HG02852 (cell line): ENCODE measurements around the gene SEPTIN11.

Experiments
- ATAC-seq: cut with Tn5 transposase; IDR thresholded peaks from one replicate; pipeline ENCODE4 v1.9.1; 2021; ENCODE audit warnings: mild to moderate bottlenecking, moderate library complexity; ENCODE audit not compliant: unreplicated experiment

Gene SEPTIN11

DNA sequence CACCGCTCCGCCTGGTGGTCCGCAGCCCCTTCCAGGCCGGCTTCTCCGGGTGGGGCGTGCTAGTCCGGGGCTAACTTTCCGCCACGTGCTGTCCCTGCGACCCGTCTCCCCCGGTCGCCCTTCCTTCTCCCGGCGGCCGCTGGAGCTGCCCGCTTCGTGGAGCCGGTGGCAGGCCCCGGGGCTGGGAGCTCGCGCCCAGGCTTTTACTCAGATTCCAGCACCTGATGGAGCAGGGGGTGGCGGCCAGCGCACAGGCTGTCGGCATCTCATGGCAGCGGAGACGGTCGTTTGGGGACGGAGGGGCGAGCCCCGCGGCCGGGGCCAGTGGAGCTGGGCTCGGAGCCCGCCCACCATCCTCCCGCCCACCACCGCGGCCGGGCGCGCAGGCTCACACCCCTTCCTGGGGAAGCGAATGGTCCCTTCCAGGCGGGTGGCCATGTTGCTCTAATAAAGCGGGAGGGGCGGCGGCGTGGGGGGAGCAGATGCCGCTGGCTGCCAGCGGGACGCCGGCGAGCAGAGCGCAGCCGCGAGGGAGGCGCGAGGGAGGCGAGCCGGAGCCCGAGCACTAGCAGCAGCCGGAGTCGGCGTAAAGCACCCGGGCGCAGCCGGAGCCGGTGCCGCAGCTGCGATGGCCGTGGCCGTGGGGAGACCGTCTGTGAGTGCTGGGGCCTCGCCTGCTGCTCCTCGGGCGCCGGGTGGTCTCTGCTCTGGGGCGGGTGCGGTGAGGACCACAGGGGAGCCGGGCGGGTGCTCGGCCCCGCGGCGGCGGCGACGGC lies at the start of gene SEPTIN11:
SEPTIN11 (plus strand) TSS at position 477 of the 776 bp plus-strand sequence; CDS start at position 629, 152 bp downstream.
- peak; percentile 63 for ATAC-seq

DNA sequence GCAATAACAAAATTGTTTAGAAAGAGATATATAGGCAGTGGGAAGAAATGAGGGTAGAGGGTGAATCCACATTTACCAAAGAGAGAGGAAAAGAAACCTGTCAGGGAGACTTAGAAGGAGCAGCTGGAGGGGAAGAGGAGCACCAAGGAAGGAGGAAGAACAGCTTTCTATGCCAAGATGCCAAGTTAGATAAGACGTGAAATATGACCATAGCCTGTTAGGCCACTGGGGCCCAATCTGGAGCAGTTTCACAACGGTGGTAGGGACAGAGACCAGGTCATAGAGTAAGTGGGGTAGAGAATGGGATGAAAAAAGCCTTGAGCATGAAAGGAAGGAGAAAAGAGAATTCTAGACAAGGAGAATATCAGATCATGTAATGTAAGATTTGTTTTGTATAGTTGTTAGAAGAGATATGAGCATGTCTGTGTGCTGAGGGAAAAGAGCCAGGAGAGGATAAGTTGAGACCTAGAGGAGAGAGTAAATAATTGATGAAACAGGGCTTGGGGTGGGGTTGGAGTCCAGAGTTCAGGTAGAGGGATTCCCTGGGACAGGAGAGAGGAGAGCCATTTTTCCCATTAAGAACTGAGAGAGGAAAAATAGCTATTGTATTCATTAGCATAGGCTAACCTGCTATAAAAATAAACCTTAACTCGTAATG lies 47.2 kb upstream of the SEPTIN11 start:
- ATAC-seq: no peak

DNA sequence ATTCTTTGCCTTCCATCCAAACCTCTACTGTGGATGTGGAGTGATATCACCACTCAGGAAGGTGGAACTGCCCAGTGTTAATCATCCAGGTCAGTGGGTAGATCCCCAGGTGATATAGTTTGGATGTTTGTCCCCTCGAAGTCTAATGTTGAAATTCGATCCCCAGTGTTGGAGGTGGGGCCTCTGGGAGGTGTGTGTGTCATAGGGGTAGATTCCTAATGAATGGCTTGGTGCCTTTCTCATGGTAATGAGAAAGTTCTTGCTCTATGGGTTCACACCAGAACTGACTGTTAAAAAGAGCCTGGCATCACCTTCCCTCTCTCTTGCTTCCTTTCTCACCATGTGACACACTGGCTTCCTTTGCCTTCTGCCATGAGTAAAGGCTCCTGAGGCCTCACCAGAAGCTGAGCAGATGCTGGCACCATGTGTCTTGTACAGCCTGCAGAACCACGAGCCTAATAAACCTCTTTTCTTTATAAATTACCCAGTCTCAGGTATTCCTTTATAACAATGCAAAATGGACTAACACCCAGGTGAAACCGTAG lies 44.8 kb upstream of the SEPTIN11 start:
- ATAC-seq: no peak

DNA sequence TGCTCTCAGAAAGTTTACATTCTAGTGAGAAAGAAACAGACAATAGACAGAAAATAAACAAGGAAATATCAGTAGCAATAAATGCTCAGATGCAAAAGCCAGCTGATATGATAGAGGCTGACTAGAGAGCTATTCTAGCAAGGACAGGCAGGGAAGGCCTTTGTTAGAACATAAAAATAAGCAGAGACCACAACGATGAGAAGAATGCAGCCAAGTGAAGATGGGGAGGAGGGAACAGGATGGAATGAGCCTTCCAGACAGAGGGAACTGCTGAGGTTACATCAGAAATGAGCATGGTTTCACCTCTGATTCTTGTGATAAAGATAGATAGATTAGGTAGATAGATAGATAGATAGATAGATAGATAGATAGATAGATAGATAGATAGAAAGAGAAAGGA lies 44.0 kb upstream of the SEPTIN11 start:
- ATAC-seq: no peak

DNA sequence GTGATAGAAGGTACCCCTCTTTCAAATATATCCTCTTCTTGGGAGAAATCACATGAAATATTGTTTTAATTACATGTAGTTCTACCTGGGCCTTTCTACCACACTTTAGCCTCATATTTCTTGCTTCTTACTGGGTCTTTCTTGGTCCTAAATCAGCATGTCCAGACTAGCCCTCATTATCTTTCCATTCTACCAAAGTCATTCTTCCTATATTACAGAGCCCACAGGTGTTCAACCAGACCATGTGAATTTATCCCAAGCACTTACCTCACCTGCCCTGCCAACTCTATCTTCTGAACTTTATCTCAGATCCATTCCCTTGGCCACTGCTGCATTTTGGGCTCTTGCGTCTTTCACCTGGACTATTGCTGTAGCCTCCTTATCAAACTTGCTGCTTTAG lies 39.8 kb upstream of the SEPTIN11 start:
- no peak for ATAC-seq

DNA sequence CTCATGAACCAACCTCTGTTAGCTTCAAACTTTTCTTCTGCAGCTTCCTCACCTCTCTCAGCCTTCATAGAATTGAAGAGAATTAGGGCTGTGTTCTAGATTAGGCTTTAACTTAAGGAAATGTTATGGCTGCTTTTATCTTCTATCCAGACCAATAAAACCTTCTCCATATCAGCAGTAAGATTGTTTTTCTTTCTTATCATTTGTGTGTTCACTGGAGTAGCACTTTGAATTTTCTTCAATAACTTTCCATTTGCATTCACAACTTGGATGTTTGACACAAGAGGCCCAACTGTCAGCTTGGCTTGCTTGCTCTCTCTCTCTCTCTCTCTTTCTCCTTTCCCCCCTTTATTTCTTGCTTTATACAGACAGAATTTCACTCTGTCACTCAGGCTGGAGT lies 28.8 kb upstream of the SEPTIN11 start:
- no peak for ATAC-seq

DNA sequence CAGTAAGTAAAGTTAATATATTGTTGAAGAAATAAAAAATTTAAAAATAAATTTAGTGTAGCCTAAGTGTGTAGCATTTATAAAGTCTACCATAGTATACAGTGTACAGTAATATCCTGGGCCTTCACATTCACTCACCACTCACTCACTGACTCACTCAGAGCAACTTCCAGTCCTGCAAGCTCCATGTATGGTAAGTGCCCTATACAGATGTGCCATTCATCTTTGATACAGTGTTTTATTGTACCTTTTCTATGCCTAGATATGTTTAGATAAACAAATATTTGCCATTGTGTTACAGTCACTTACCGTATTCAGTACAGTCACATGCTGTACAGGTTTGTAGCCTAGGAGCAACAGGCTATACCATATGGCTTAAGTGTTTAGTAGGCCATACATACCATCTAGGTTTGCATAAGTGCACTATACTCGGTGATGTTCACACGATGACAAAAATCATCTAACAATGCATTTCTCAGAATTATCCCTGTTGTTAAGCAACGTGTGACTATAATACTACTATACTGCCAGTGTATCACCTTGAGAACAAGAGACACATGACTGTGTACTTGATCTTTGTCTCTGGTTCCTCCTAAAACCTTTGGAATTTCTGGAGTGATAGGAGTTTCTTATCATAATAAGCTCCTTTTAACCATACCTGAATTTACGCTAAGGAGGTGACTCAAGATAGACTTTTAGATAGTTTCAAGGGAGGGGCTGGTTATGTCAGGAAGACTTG lies 25.8 kb upstream of the SEPTIN11 start:
- no peak for ATAC-seq

DNA sequence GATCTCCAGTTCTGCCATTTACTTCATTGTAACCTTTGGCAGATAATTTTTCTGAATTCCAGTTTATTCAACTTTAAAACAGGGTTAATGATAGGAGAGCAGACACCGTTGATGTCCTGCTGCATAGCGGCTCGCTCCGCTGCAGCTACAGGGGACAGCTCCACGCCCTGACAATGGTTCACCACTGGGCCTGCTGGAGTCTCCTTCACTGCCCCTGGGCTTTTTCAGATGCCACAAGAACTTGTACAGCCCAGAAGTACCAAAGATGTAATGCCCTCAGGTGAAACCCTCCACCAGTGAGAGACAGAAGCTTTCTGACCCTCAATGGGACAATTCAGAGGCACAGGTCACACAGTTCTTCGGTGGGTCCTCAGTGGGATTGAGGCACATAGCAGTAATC lies 22.7 kb upstream of the SEPTIN11 start:
- ATAC-seq: no peak

DNA sequence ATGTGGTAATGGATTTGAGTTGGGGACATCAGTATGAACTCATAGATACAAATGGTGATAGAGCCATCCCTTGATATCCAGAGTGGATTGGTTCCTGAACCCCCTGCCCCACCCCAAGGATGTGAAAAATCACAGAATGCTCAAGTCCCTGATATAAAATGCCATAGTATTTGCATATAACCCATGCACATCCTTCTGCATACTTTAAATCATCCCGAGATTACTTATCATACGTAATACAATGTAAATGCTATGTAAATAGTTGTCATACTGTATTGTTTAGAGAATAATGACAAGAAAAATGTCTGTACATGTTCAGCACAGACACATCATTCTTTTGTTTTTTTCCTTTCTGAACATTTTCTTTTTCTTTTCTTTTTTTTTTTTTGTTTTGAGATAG lies 18.9 kb upstream of the SEPTIN11 start:
- ATAC-seq: no peak

DNA sequence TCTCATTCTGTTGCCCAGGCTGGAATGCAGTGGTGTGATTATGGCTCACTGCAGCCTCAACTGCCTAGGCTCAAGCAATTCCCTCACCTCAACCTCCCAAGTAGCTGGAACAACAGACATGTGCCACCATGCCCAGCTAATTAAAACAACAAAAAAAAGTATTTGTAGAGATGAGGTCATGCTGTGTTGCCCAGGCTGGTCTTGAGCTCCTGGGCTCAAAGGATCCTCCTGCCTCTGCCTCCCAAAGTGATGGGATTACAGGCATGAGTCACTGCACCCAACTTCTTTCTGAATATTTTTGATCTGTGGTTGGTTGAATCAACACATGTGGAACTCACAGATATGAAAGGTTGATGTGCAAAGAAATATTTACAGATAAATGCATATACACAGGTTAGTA lies 18.5 kb upstream of the SEPTIN11 start:
- ATAC-seq: no peak

DNA sequence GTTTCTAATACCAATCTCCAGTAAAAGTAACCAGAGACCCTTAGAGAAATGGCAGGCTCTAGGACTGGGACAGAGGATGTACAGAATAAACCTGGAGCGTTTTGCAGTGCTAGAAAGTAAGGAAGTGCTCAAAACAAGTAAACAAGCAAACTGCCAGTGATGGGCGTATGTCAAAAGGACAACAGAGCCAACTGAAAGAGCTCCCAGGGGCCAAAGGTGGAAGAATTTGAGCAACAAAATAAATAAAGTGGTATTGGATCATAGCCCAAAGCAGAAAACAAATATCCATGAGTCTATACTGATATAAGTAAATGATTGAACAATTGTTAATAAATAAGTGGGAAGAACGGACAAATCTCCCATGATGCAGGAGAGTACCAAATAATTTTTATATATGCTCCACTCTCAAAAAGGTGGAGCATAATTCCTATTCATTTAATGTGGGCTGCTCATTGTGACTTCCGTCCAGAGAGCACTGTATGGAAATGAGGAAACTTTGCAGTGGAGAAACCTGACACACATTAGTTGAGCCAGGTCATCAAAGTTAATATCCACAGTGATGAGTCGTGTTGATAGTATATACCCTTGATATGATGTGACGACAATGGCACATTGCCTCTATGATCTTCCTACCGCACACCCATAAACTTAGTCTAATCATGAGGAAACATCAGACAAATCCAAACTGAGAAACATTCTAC lies 17.8 kb upstream of the SEPTIN11 start:
- no peak for ATAC-seq

DNA sequence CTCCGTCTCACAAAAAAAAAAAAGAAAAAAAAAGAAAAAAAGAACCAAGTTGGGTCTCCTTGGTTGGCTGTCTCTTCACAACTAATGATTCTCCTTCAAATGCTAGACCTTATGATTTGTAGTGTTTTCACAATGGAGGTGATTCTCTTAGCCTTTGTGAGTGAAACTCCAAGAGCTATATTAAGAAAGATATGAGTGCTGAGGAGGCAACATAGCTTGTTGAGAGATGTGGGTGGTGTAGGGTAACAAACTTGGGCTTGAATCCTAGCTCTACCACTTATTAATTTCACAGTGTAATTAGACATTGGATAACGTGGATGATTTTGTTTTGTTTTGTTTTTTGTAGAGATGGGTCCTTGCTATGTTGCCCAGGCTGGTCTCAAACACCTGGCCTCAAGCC lies 10.4 kb upstream of the SEPTIN11 start:
- no peak for ATAC-seq

DNA sequence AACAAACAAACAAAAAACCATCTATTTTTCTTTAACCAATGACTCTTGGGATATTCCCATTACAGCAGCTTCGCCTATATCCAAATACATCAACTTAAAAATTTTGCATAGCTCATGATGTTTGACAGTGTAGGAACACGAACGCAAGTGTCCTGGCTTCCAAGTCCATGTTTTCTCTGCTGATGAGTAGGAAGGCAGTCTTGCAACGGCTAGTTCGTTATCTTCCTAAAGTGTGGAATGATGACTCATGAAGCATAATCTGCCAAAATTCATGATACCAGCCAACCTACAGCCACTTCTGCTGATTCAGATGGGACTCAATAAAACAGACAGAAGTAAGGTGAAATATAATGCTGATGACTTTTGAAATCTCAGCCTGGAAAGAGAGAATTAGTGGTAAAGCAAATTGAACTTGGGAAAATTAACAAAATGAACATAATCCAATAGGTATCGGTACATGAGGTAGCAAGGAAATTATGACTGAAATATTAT lies 6.4 kb upstream of the SEPTIN11 start:
- ATAC-seq: no peak

DNA sequence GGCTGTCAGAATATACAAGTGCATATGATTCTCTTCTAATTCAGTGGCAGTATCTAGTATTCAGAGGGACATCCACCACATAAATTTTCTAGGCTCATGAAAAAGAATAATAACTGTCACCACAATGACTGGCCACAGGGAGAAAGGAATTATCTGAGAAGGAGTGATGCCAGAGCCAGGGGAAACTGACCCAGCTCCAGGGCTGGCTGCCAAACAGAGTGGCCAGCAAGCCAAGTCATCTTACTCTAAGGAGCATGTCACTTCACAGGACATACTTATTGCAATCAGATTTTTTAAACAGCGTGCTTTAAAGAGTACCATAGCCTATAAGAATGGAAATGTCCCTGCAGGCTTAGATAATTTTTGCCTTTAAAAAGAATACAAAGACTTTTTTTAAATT lies 5.8 kb upstream of the SEPTIN11 start:
- no peak for ATAC-seq

DNA sequence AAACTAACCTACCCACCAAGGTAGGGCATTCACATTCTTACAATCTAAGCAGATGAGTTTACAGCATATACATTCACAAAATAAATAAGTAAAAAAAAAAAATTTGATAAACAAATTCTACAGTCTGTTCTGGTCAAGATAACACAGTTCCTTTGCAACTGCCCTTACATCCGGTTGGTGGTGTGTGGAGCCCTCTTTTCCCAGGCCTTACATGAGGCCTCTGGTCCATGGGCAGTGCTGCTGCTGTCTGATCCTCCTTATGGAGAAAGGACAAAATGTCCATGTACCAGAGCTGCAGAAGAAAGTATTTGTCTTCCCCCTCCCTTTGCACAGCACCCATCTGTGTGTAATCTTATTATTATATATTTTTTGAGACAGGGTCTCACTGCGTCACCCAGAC lies 2.2 kb upstream of the SEPTIN11 start:
- ATAC-seq: no peak

DNA sequence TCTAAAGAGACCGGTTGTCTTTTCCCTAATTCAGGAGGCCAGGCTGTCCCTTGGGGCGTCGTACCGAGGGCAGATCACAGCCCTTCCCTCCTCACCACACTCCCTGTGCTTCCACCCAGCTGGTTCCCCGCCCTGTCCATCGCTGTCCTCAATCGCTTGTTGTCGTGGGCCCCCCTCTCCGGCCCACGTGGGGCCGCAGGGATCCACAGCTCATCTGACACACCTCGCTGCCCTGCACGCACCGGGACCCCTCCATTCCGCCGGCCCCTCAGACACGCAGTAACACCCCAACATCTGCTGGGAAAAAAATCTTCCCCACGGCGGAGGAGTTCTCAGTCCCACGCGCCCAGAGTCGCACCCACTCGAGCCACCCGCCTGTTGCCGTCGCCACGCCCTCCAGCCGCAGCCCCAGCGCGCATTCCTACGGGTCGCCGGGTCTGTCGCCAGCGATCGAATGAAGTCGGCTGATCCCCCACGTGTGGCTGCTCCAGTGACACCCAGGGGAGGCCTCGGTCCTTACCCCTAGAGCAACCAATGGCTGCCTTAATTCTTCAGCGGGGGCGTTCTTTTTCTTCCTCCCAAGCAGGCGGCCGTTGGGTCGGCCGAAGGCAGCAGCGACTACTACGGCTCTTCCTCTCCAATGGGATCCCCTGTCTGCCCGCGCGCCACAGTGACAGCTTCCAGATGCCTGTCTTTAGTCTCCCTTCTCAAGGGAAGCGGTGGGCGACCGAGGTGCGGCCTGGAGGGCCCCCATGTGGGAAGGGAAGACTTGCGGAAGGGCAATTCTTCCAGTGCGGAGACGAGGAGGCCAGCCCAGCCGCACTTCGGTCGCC lies 893 bp upstream of the SEPTIN11 start:
- ATAC-seq: peak; percentile 50

DNA sequence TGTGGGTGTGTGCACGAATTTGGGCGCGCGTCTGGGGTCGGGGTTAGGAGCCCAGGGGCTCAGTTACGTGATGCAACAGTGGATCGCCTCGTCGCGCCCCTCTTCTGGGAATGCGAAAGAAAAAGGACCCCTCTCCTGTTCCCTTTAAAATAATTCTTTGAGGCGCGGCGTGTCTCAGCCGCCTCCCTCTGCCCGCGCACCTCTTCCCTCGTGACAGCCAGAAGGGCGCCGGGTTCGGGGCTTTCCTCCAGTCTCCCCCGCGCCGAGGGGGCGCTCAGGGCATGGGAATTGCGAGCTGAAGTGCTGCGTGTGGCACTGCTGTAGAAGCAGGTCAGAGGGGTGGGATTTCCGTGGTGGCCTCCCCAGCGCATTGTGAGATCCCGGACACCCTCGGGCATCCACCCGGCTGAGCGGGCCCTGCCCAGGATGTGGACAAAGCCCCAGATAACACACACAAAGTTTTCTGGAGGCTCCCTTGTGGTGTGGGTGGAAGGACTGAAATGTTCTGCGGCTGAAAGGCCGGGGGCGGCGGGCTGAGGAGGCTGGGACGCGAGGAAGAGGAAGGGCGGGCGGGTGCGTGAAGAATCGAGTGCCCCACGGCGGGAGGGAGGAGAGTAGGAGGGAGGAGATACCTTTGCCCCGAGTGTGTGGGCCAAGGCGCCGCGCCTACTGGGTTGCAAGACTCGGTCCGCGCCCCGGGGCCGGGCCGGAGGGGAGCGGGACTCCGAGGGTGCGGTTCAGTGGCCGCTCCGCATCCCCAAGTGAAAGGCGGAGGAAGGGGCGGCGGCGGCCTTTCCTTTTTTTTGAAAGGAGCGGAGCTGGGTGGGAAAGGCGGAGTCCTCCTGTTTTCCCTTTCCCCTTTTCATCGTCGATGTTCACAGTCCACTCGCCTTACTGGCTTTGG lies 752 bp downstream of the SEPTIN11 start:
- ATAC-seq: peak; percentile 28

DNA sequence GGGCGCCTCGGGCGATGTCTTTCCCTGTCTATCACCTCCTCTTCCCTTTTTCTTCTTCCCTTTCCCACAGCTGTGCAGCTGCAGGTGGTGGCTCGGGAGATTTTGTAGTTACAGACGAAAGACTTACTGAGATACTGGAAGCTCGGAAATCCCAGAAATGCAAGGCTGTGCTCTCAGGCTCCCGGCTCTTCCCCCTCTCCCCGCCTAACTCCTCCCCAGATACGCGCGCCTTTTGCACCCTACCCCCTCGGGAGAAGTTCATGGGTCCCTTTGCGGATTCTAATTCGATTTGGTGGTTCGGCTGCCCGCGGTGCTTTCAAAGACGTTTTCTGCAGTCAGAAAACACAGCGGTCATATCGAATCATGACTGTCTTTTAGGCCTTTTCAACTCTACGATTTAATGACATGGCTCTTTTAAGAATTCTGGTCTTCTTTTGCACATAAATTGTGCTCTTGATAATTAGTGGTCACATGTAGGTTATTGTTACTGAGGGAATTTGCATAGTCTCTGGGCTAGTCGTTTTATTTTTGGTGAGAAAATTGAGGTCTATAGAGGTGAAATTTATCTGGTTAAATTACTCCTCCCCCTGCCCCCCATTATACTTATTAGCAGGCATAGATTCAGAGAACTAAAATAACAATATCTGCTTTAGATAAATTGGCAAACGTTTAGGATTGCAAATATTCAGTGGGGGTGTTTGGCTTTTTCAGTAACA lies 1.6 kb downstream of the SEPTIN11 start:
- no peak for ATAC-seq
